Ecto neural progenitor cell (in vitro differentiated cells): Measurements from ENCODE around the gene RNF150.

Experiments
- DNase-seq: peaks from one replicate; pipeline ENCODE4 v3.0.0-alpha.2; 2018; ENCODE audit warnings: low spot score

RNF150 gene

DNA sequence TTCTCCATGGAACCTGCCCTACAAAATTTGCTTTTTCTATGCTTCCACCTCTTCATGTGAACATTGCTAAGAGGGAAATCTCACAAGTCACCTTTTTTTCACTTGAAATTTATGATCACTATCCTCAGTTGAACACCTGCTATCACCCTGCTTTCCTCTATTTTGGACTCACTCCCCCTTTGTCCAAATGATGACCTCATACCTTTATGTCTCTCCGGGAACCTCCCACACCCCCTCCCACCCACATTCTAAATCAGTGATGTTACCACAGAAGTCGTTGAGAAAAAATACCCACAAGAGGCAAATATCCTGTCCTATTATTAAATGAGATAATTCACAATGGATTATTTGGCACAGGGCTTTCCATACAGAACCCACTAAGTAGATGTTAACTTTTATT, 156.5 kb downstream of the RNF150 start:
- DNase-seq, result no peak

DNA sequence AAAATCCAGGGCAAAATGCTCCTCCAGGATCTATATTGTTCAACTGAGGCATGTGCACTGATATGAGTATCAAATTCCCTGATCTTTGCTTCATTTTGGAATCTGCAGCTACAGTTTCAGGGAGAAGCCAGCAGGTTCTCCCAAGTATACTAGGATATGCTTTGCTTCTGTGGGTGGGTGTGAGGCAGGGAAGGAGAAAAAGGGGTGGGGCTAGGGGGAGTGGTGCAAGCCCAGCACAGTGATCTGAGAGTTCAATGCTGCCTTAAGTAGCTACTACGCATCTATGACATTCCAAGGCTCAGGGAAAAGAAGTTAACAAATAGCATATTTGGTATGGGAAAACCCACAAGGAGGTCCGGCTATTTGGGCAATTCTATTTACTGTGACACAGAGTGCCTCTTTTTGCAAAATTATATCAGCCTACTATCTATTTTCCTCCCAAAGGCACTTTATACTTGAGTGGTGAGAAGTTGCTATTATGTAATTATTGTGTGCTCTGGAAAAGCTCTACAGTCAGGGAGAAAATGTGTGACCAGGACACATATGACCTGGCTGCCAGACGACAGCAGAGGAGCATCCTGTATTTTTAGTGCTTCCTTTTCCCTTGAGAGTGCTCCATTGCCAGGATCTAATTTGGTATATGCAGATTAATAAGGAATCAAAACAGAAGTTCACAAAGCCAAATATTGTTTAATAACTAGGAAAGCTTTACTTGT, 162.0 kb downstream of the RNF150 start:
- no peak for DNase-seq

DNA sequence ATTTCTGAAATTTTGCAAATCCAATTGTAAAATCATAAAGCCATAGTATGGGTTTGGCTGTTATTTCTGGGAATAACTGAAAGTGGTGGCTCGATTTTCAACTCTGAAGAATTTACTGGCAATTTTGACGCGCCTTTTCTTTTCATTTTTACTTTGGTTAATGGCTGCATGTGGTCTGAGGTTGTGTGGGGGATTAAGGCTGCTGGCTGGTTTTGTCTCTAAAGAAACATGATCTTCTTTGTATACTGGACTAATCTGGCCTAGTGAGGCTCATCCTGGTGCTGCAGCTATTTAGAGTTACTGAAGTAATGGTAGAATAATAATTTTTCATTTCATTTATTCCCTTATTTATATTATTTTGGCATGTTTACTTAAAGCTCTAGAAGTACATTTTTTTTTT, 164.0 kb downstream of the RNF150 start:
- DNase-seq, result no peak

DNA sequence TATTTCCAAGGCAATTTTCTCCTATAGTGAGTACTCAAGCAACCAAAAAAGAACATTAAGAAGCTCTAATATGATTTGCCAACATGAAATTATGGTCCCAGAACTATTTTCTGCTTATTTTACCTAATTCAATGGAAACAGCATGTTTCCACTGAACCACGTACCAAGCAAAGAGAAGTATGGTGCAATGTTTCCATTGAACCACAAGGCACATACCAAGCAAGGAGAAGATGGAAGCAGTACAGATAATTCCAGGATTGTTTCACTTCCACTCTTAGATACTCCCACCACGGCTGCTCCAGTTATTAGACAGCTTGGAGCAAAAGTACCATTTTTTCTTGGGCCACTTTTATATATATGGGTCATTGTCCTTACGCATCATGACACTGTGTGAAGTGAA, 164.9 kb downstream of the RNF150 start:
- DNase-seq, result no peak

DNA sequence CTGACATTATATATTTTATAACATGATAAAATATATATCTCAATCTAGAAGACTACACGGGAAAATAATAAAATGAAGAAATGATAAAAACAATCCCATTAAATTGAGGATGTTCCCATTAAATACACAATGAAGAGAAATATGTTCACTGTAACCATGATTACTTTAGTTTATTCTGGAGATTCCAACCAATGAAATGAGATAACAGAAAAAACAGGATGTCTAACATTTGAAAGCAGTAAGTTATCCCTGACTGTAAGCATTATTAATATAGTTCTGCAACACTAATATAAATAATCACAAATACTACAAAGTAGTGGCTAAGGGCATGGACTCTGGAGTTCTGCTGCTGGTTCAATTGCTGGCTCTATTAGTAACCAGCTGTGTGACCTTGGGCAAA, 169.4 kb downstream of the RNF150 start:
- DNase-seq, result no peak

DNA sequence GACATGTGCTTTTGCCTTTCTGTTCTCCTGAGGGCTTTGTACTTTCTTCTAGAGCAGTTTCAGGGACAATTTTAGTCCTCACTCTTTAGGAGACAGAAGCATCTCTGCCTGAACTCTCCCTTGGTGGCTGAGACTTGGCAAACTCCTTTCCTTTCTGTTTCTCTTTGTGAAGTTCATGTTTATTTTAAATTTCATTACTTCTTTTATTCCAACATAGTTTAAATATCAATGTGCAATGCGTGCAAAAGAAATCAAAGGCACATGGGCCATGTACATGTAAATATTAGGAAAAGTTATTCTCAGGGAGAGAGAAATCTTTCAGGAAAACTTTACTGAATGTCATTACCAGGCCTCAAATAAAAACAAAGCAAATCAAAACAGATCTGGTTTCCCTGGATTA, 177.6 kb downstream of the RNF150 start:
- no peak for DNase-seq

DNA sequence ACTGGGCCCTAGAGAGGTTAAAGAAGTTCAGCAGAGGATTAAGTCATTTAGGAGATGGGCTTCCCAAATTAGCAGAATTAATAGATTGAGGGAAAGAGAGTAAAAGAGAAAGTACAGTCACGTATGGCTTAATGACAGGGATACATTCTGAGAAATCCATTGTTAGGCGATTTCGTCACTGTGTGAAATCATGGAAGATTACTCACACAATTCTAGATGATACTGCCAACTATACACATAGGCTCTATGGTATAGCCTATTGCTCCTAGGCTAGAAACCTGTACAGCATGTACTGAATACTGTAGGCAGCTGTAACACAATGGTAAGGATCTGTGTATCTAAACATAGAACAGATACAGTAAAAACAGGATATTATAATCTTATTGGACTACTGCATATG, 180.6 kb downstream of the RNF150 start:
- no peak for DNase-seq

DNA sequence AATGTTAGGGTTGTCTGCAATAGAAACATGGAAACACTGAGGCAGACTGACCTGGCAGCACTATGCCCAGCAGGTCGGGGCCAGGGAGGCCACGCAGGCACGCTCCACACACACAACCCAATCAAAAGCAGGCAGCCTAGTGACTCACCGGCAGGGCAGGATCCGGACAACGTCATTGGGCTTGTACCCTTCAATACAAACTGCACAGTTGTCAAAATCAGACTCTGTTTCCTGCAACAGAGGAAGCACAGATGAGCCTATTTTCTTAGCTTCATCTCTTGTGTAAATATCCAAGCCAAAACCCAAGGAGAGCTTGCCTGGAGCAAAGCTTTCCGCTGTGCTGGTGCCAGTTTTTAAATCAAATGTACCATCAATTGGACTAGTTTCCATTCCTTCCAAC, 185.8 kb downstream of the RNF150 start:
- no peak for DNase-seq

DNA sequence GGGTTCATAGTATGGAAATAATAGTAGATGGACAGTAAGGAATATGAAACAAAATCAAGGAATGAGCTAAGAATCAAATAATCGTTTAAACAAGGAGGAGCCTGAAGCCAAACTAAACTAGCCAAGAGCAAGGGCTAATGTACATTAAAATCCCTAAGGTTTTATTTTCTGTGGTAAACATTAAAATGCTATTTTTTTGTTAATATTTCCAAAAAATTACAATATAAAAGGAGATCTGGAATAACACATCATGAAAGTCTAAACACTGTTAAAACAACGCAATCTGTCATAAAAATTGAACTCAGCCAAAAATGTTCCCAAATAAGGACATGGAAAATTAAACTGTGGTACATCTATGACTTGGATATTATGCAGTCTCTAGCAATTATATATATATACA, 188.2 kb downstream of the RNF150 start:
- no peak for DNase-seq

DNA sequence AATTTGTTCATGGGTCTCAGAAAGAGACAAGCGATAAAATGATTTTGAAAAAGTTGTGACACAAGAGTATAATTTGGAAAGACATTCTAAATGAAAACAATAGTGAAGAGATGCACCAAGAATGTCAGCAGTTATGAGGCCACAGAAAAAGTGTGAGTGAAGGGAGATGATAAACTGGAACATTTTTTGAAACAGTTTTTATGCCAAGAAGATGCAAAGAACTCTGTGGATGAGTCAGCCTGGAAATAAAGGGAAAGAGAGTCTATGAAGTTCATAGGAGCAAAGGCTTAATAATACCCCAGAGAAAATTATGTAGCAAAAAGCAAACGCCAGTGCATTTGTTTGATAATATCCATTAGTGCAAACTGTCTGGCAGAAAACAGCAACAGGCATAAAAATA, 188.7 kb downstream of the RNF150 start:
- DNase-seq, result no peak

DNA sequence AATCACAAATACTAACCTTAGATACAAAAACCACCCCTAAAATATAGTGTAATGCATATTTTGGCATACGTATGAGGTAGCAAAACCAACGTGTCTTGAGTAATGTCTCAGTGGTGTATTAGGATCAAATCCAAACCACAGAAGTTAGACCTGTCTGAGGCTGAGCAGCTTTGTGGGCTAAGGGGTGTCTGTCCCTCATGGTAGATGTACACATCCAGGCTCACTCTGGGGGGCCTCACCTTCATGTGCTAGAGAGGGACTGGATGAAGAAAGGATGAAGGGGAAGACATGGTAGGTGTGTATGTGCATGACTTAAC, 189.1 kb downstream of the RNF150 start:
- no peak for DNase-seq

DNA sequence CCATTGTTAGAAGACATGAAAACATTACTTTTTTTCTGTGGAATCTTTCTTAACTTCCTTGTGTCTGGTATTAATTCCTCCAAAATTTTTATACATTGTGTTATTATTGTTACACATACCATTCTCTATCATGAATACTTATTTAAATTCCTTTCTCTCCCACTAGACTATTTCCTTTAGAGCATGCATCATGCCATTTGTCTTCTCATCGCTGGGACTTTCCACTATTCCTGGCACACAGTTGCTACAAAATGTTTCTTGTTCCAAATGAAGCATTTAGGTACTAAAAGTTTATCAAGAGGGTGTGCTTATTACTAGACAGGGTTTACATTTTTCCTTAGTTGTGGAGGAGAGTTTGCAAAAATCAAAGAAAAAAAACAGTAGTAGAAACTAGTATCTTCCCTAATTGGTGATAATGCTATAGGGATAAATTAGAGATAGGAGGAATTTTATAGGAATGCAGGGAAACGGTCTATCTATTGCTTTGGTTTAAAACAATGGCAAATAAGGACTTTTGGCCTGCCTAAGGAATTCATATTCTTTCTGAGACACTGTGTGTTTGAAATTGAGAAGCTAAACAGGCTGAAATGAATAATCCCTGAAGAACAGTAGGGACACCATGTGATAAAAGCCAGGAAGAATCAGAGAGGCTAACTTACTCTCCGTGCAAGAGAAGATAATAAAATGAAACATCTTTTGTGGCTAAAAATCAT, 189.6 kb downstream of the RNF150 start:
- DNase-seq, result no peak

DNA sequence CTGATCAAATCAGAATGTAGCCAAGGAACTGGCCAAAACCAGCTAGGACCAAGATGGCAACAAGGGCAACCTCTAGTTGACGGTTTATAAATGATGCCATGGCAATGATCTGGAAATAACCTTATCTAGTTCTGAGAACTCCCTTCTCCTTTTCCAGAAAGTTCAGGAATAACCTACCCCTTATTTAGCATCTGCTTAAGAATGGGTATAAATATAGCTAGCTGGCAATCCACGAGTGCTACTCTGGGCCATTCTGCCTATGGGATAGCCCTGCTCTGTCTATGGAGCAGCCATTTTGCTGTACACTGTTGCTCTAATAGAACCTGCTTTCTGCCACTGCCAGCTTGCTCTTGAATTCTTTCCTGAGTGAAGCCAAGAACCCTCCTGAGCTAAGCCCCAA, 192.7 kb downstream of the RNF150 start:
- DNase-seq, result no peak

DNA sequence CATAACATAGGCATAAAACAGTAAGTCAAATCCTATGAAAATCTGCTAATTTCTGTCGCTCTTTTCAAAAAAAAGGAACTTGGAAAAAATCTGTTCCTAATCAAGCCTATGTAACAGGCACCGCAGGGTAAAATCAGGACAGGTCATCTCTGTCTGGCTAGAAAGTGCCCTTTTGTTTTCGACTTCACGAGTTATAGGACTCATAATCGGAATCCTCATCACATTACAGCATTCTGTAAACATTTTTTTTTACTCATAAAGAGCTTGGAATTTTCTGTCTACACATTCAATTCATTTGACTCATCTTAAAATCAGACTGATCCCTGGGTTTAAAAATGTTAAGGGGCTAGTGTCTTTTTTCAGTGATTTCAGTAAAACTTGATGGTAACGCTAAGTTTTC, 195.4 kb downstream of the RNF150 start:
- DNase-seq, result no peak

DNA sequence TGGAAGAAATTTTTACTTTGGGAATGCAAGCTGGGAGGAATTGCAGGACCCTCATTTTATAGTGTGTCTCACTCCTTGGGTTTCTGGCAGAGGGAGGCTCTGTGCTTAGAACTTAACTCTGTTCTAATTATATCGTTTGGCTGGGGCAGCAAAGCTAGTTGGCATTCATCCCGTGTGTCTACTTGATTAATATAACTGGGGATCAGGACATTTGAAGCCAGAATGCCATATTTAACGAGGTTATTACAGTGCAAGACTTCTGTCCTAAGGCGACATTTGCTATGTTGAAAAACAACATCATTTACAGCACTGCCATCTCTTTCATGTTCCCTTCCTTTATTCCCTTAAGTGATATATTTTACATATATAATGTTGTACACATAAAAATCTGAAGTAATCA, 198.0 kb downstream of the RNF150 start:
- no peak for DNase-seq

DNA sequence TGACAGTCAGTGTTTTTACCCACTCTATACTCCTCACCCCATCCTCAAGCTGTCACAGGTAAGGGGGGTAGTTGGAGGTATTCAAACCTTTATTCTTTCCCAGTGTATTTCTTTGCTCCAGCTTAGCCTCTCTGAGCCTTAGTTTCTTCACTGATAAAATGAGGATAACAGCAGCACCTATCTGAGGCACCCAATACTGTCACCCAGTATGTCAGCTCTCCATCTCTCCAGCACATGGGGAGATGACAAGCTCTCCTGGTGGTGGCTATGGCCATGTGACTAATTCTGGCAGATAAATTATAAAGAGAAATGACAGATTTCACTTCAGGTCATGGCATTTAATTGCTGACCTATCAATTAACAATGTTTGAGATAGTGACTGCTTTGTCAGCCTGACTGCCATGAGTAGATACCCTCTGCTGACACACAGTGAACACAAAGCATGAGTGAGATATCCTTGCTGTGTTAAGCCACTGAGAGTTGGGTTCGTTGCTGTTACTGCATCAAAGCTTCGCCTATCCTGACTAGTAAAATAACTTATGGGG, 200.7 kb downstream of the RNF150 start:
- no peak for DNase-seq

DNA sequence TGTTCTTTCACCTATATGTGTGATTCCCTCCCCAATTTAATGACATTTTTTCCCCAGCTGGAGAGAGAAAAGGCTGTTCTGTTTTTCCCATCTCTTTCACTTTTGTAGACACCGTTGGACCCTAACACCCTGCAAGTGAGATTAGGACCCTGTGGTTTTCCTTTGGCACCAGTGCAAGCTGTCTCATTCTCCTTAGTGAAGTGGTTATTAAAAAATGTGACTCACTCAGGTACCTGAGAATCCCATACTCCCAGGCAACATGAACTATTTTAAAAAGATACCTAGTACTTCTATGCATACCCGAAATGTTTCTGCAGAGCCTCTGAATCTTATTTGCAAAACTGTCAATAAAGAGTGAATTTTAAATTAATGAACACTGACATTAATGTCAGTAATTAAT, 201.4 kb downstream of the RNF150 start:
- no peak for DNase-seq

DNA sequence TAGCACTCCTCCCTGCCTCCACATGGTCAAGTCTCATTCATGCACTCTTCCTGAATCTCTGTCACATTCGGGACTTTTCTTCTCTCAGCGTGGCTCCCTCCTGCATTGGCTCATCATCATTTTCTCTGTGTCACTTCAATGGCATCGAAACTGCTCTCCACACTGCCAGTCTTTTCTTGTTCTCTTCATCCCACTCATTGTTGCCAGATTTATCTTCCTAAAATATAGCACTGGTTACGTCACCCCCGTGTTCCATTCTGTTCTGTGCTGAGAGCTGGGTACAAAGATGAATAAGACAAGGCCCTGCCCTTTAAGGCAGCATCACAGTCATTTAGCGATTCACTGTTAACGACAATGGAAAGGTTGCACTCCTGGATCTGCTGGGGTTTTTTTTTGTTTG, 202.7 kb downstream of the RNF150 start:
- no peak for DNase-seq

DNA sequence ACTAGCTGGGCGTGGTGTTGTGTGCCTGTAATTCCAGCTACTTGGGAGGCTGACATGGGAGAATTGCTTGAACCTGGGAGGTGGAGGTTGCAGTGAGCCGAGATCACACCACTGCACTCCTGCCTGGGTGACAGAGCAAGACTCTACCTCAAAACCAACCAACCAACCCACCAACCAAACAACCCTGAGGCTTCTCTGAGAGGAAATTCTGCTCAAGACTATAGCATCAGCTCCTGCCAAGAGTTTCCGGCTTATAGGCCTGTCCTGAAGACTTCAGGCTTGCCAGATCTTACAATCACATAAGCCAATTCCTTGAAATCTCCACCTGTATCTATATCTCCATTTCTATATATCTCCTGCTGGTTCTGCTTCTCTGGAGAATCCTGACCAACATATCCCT, 203.3 kb downstream of the RNF150 start:
- no peak for DNase-seq

DNA sequence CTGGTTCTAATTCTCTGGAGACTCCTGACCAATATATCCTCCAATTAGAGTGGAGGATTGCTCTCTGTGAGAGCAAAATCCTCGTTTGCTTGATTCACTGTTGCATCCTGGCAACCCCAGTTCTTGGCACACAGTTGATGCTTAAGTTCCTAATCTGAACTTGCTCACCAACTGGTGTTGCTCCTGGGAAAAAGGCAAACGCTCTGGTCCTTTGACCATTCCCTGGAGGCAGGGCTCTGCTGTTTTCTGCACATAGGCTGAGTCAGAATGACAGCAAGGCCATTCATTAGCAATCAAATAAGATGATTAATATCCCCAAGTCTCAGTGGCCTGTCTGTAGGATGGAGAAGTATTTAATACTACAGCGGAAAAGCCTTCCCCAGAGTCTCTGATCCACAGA, 204.4 kb downstream of the RNF150 start:
- DNase-seq, result no peak

DNA sequence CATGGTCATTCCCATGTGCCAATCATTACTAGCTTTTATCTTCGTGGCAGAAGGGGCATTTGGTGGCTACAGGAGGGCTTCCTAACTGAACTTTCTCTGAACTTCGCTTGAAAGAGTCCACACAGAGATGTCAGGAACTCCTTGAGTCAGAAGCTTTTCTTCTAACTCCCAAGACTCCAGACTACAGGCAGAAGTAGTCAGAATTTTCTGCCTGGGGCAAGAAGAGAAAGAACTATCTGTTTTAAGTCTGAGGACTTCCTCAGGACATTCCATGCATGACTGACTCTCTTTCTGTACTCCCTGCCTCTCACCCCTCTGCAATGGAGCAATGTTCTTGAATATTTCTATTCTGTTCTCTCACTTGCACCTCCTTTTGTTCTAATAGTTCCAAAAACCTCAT, 206.6 kb downstream of the RNF150 start:
- DNase-seq, result no peak

DNA sequence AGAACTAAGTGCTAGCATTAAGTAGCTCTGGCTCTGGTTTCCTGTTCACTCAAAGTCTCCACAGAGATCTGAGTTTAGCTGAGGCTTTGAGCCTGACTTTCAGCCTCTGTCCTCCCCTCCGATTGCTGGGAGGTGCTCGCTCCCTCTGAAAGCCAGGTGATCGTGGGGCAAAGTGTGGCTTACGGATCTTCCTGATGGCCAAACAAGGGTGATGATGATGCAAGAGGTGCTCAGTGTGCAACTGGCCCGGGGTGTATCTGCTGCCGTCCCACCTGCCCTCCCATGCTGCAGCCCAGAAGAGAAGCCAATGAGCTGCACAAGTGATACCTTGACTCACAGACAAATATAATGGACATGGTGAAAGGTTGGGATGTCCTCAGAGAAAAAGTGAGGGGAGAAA, 207.9 kb downstream of the RNF150 start:
- DNase-seq, result no peak

DNA sequence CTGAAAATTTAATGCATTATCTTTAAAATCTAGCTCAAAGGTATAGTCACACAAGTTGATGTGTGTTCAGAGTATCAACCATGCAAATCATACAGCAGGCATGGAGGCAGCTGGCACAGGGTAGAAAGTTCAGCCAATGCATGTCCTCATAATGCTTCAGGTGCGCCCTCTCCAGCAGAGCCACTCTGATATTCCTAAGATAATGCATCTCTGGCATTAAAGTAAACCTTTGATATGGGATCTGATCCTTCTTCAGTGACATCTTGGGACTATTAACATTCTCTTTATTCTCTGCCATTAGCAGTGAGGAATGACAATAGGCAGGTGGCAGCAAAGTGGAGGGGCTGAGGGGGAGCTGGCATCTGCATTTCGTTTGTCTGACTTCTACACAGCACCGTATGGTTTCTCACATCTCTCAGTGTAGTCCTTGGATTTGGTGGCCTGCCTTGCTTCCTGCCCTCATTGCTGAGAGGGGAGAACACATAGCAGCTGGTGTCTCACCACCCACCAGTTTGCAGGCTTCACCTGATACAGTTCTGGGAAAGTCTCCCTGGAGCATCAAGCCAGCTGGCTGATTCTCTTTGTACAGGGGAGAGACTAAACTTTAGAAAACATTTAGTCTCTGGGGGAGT, 208.4 kb downstream of the RNF150 start:
- no peak for DNase-seq
